ENCODE results near the gene TCN2. TPM values are rescaled to one million over a fixed set of nuclear protein-coding genes. Genes with fewer than 3 reads are reported as not detected.

The TCN2 gene
- total RNA-seq, 1 donor from 2014 or later: 1.1 TPM

DNA sequence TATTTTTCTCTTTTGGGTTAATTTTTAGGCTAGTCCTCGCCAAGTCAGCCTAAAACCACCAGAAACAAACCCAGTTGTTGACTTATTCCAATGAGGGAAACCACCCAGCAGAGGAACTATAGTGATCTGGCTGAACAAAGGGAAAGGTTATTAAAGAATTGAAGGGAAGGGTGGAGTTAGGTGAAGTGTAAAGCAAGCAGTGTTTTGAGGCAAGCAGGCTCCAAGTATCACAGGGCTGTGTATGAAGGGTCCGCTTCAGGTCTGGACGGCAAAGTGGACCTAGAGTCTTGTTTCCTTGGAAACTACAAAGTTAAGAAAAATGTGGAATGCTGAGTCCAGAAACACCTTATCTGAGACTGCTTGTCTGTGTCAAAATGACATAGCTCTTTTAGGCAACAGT is 3.2 kb upstream of the TCN2 start:
- TF ChIP-seq, protein P1, sequence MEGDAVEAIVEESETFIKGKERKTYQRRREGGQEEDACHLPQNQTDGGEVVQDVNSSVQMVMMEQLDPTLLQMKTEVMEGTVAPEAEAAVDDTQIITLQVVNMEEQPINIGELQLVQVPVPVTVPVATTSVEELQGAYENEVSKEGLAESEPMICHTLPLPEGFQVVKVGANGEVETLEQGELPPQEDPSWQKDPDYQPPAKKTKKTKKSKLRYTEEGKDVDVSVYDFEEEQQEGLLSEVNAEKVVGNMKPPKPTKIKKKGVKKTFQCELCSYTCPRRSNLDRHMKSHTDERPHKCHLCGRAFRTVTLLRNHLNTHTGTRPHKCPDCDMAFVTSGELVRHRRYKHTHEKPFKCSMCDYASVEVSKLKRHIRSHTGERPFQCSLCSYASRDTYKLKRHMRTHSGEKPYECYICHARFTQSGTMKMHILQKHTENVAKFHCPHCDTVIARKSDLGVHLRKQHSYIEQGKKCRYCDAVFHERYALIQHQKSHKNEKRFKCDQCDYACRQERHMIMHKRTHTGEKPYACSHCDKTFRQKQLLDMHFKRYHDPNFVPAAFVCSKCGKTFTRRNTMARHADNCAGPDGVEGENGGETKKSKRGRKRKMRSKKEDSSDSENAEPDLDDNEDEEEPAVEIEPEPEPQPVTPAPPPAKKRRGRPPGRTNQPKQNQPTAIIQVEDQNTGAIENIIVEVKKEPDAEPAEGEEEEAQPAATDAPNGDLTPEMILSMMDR (IDR thresholded peaks at IDR 0.05; ENCODE audit: insufficient read depth, low read length, severe bottlenecking): no peak
- no peaks in the 10 kb centered on the region for H3K27me3 ChIP-seq (ENCODE audit: control insufficient read depth, insufficient read depth, low read length)
- H3K36me3 ChIP-seq (ENCODE audit: control insufficient read depth, insufficient read depth, low read length): no peaks in the 10 kb centered on the region
- DNase-seq (ENCODE audit: low read depth) (no peak), FAIRE-seq (no peak)
- H3K4me3 ChIP-seq (ENCODE audit: low read depth, low read length): no peak overlapping the region

DNA sequence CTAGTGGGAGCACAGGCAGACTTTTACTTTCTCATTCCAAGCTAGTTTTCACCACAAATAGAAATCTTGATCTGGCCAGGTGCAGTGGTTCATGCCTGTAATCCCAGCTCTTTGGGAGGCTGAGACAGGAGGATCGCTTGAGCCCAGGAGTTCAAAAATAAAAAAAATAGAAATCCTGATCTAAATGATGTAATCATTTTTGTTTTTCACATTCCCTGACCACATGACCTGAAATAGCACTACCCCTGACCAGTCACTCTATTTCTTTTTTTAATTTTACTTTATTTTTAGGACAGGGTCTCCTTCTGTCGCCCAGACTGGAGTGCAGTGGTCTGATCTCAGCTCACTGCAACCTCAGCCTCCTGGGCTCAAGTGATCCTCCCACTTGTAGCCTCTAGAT is 2.3 kb upstream of the TCN2 start:
- no peak for DNase-seq (ENCODE audit: low read depth)
- no peak overlapping the region for H3K4me3 ChIP-seq (ENCODE audit: low read depth, low read length)
- no peaks in the 10 kb centered on the region for H3K27me3 ChIP-seq (ENCODE audit: control insufficient read depth, insufficient read depth, low read length)
- H3K36me3 ChIP-seq (ENCODE audit: control insufficient read depth, insufficient read depth, low read length): no peaks in the 10 kb centered on the region
- no peak for FAIRE-seq
- TF ChIP-seq, protein P1 (IDR thresholded peaks at IDR 0.05; ENCODE audit: insufficient read depth, low read length, severe bottlenecking): no peak

DNA sequence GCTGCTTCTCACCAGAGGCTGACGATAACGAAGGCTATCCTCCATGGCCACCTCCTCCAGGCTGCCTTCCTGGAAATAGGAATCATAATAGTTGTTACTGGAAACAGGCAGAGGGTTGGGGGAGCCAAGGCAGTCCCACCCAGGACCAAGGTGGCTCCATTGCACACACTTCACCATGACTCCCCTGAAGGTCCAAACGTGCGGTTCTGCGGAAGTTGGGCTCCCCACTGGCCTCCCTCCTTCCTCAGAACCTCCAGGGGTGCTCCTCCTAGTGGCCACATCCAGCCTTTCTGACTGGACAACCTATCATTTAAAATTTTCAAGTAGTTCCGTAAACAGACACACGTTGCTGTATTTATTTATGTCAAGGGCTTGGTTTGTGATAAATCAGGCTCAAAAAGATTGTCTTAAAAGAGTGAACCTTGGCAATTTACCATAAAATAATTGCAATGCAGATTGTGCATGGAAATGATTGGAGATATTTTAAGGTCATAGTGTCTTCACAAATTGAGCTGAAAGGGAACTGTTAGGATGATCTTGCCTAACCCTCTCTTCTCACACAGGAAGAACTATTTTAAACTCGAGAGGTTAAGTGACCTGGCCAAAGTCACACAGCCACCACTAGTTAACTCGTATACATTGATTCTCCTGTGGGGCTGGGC is 1.4 kb upstream of the TCN2 start:
- TF ChIP-seq, protein P1 (IDR thresholded peaks at IDR 0.05; ENCODE audit: insufficient read depth, low read length, severe bottlenecking): peak; percentile 67
- DNase-seq (ENCODE audit: low read depth) (peak; percentile 36), FAIRE-seq (no peak)
- Histone ChIP-seq H3K36me3 (ENCODE audit: control insufficient read depth, insufficient read depth, low read length) (no peaks in the 10 kb centered on the region), H3K4me3 (ENCODE audit: low read depth, low read length) (no peak overlapping the region), H3K27me3 (ENCODE audit: control insufficient read depth, insufficient read depth, low read length) (no peaks in the 10 kb centered on the region)

DNA sequence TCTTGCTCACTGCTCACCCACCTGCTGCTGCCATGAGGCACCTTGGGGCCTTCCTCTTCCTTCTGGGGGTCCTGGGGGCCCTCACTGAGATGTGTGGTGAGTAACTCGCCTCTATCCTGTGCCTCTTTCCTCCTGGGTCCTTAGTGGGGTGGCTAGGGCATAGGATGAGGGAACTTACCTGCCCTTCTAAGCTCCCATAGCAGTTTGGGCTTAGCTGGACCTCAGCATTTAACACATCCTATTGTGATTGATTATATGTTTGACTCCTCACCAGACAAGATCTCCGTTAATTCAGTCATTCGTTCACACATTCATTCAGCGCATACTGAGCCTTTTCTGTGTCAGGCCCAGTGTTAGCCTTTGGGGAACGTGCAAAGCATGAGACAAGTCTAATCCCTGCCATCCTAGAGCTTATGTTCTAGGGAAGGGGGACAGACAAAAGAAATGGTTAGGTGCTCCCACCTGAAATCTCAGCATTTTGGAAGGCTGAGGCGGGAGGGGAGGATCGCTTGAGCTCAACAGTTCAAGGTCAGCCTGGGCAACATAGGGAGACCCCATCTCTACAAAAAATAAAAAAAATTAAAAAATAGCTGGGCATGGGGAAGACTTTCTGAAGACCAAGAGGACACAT is 441 bp downstream of the TCN2 start:
- Histone ChIP-seq H3K4me3 (ENCODE audit: low read depth, low read length) (peak overlapping the region; percentile 39), H3K27me3 (ENCODE audit: control insufficient read depth, insufficient read depth, low read length) (no peaks in the 10 kb centered on the region), H3K36me3 (ENCODE audit: control insufficient read depth, insufficient read depth, low read length) (no peaks in the 10 kb centered on the region)
- TF ChIP-seq, protein P1 (IDR thresholded peaks at IDR 0.05; ENCODE audit: insufficient read depth, low read length, severe bottlenecking): no peak
- FAIRE-seq (no peak), DNase-seq (ENCODE audit: low read depth) (no peak)

DNA sequence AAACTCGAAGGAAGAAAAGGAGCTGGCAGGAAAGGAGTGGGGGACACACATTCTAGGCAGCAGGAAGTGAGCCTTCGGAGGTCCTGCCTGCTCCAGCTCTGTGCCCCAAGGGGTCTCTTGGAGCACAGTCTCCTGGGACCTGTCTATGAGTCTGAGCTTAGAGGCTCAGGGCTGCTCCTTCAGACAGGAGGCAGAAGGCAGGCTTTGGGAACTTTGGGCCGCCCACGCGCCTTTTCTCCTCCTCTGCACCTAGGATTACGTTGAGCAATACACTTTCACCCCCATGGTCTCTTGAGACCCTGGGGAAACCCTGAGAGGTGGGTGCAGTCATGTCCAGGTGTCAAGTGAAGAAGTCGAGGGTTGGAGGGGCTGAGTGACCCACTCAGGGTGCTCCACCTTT is 965 bp downstream of the TCN2 start:
- no peak for FAIRE-seq
- TF ChIP-seq, protein P1 (IDR thresholded peaks at IDR 0.05; ENCODE audit: insufficient read depth, low read length, severe bottlenecking): no peak

More for the DNA sequence above, 965 bp downstream of the TCN2 start:
- no peak for DNase-seq (ENCODE audit: low read depth)
- Histone ChIP-seq H3K36me3 (ENCODE audit: control insufficient read depth, insufficient read depth, low read length) (no peaks in the 10 kb centered on the region), H3K4me3 (ENCODE audit: low read depth, low read length) (no peak overlapping the region), H3K27me3 (ENCODE audit: control insufficient read depth, insufficient read depth, low read length) (no peaks in the 10 kb centered on the region)

Data from bronchial epithelial cell (primary cell).